Mammary epithelial cell (primary cell): Measurements from ENCODE around the gene TRERF1.

Experiments used
- EZH2 ChIP-seq: IDR thresholded peaks from 2 replicates; pipeline ENCODE4 v1.6.1; 2012; ENCODE audit warnings: low read length, inconsistent platforms, borderline replicate concordance
- TF ChIP-seq, protein P1 (sequence below), 2 donors: IDR thresholded peaks in 1 of 2; conservative IDR thresholded peaks in 1 of 2; 2 replicates each; pipeline ENCODE4 v1.5.1; 2011 to 2012; ENCODE audit warnings: inconsistent platforms in 2 of 2, low read length in 2 of 2, mild to moderate bottlenecking in 2 of 2, control low read depth in 1 of 2, low read depth in 1 of 2; ENCODE audit not compliant: insufficient read depth in 1 of 2; ENCODE audit errors: extremely low read depth in 1 of 2

DNA sequence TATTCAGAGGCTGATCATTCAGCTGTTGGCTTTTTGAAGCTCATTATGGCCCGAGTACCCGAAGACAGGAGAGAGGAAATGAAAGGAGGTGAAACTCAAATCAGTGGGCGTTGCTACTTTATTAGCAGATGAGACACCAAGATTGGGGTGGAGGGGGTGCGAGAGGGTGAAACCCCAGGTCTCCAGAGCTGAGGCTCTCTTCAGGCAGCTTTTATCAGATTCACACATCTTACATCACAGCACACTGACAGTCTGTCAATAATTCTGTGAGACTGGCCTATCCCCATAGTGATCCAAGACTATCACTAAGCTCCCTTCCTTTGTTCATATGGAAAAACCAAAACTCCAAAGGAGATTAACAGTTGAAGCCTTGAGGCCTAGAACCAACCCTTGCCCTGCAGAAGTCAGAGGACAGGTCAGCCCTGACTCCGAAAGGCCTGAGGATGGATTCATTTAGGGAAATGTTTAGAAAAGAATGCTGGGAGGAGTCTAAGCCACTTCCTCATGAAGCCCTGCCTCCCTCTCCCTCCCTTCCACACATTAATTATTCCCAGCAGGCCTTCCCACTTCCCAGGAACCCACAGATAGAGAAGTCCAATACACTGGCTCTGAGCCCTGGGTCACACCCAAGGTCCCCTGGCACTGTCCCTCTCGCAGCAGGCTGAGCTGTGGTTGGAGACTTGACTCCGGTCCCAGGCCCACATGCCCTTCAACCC, 23.2 kb downstream of the TRERF1 start:
- TF ChIP-seq, protein P1, sequence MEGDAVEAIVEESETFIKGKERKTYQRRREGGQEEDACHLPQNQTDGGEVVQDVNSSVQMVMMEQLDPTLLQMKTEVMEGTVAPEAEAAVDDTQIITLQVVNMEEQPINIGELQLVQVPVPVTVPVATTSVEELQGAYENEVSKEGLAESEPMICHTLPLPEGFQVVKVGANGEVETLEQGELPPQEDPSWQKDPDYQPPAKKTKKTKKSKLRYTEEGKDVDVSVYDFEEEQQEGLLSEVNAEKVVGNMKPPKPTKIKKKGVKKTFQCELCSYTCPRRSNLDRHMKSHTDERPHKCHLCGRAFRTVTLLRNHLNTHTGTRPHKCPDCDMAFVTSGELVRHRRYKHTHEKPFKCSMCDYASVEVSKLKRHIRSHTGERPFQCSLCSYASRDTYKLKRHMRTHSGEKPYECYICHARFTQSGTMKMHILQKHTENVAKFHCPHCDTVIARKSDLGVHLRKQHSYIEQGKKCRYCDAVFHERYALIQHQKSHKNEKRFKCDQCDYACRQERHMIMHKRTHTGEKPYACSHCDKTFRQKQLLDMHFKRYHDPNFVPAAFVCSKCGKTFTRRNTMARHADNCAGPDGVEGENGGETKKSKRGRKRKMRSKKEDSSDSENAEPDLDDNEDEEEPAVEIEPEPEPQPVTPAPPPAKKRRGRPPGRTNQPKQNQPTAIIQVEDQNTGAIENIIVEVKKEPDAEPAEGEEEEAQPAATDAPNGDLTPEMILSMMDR (conservative IDR thresholded peaks at IDR 0.05 in 1 of 2, IDR thresholded peaks at IDR 0.05 in 1 of 2; ENCODE audit: extremely low read depth in 1 of 2, insufficient read depth in 1 of 2, low read depth in 1 of 2, low read length in 2 of 2), result no peak
- no peak for TF ChIP-seq EZH2
